Measurements from ENCODE around the gene MYRFL. TPM values are rescaled to one million over a fixed set of nuclear protein-coding genes. Genes with fewer than 3 reads are reported as not detected.

MYRFL gene
- total RNA-seq, 1 donor from 2014 or later, result 0.26 TPM

GRCh38 chr12:69981881-69982475, 157.0 kb downstream of the MYRFL start:
- Histone ChIP-seq H3K27me3 (ENCODE audit: control insufficient read depth, insufficient read depth, low read length) (no peaks in the 10 kb centered on the region), H3K4me3 (ENCODE audit: low read depth, low read length) (no peak overlapping the region), H3K36me3 (ENCODE audit: control insufficient read depth, insufficient read depth, low read length) (no peaks in the 10 kb centered on the region)
- TF ChIP-seq CTCF (IDR thresholded peaks at IDR 0.05; ENCODE audit: insufficient read depth, low read length, severe bottlenecking), result no peak
- no peak for FAIRE-seq
- DNase-seq (ENCODE audit: low read depth), result no peak

DNA sequence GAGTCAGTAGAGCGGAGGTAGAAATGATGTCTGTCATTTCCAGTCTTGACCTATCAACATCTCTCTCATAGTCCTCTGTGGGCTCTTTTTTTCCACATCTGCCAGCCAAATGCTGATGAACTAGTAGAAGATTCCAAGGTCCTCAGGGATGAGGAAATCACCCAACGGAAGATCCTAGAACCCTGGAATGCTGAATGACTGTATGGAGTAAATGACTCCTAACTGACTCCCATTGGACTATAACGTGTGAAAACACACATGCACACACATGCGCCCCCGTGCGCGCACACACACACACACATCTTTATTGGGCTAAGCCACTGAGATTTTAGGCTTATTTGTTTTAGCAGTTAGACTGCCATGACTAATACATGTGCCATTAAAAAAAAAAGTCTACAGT, 159.2 kb downstream of the MYRFL start:
- Histone ChIP-seq H3K36me3 (ENCODE audit: control insufficient read depth, insufficient read depth, low read length) (no peaks in the 10 kb centered on the region), H3K27me3 (ENCODE audit: control insufficient read depth, insufficient read depth, low read length) (no peaks in the 10 kb centered on the region), H3K4me3 (ENCODE audit: low read depth, low read length) (no peak overlapping the region)
- DNase-seq (ENCODE audit: low read depth) (no peak), FAIRE-seq (no peak)
- no peak for TF ChIP-seq CTCF (IDR thresholded peaks at IDR 0.05; ENCODE audit: insufficient read depth, low read length, severe bottlenecking)

- FAIRE-seq, result no peak
- Histone ChIP-seq H3K36me3 (ENCODE audit: control insufficient read depth, insufficient read depth, low read length) (no peaks in the 10 kb centered on the region), H3K27me3 (ENCODE audit: control insufficient read depth, insufficient read depth, low read length) (no peaks in the 10 kb centered on the region), H3K4me3 (ENCODE audit: low read depth, low read length) (no peak overlapping the region)
- DNase-seq (ENCODE audit: low read depth), result no peak
- TF ChIP-seq CTCF (IDR thresholded peaks at IDR 0.05; ENCODE audit: insufficient read depth, low read length, severe bottlenecking), result peak; percentile 34
Observed at GRCh38 chr12:69985656-69986055, 160.6 kb downstream of the MYRFL start.

- DNase-seq (ENCODE audit: low read depth), result no peak
- FAIRE-seq, result no peak
- H3K4me3 ChIP-seq (ENCODE audit: low read depth, low read length), result no peak overlapping the region
- TF ChIP-seq CTCF (IDR thresholded peaks at IDR 0.05; ENCODE audit: insufficient read depth, low read length, severe bottlenecking), result no peak
- H3K27me3 ChIP-seq (ENCODE audit: control insufficient read depth, insufficient read depth, low read length), result no peaks in the 10 kb centered on the region
- no peaks in the 10 kb centered on the region for H3K36me3 ChIP-seq (ENCODE audit: control insufficient read depth, insufficient read depth, low read length)
Observed at GRCh38 chr12:69986114-69986513, 161.1 kb downstream of the MYRFL start.

- DNase-seq (ENCODE audit: low read depth) (peak; percentile 99), FAIRE-seq (peak; percentile 60)
- no peaks in the 10 kb centered on the region for H3K27me3 ChIP-seq (ENCODE audit: control insufficient read depth, insufficient read depth, low read length)
Observed at GRCh38 chr12:69987579-69988091, 162.6 kb downstream of the MYRFL start.

More at GRCh38 chr12:69987579-69988091, 162.6 kb downstream of the MYRFL start:
- no peaks in the 10 kb centered on the region for H3K36me3 ChIP-seq (ENCODE audit: control insufficient read depth, insufficient read depth, low read length)
- no peak for TF ChIP-seq CTCF (IDR thresholded peaks at IDR 0.05; ENCODE audit: insufficient read depth, low read length, severe bottlenecking)
- no peak overlapping the region for H3K4me3 ChIP-seq (ENCODE audit: low read depth, low read length)
